HEK293 (cell line): ENCODE measurements around the gene R3HDM4.
A peak's percentile ranks its signal among the peaks of the same experiment; 100 is the strongest.

Experiments used
- AEBP2 ChIP-seq: fragments of 450-650 bp; formaldehyde crosslinking; IDR thresholded peaks from 2 replicates; pipeline ENCODE4 v1.5.1; 2016; ENCODE audit warnings: missing biosample characterization, missing genetic modification characterization, borderline replicate concordance
- ATF2 ChIP-seq: fragments of 450-650 bp; formaldehyde crosslinking; IDR thresholded peaks from 2 replicates; pipeline ENCODE4 v1.5.1; 2016; ENCODE audit warnings: missing biosample characterization, missing genetic modification characterization, low read depth
- KLF7 ChIP-seq: fragments of 450-650 bp; formaldehyde crosslinking; IDR thresholded peaks from 2 replicates; pipeline ENCODE4 v1.5.1; 2016; ENCODE audit warnings: missing biosample characterization, missing genetic modification characterization, borderline replicate concordance
- MEIS1 ChIP-seq: sonication (generic); formaldehyde crosslinking; IDR thresholded peaks from 2 replicates; pipeline ENCODE4 v1.8.1; 2022; ENCODE audit warnings: missing genetic modification reagents, mild to moderate bottlenecking, borderline replicate concordance
- PATZ1 ChIP-seq: fragments of 450-650 bp; formaldehyde crosslinking; IDR thresholded peaks from 2 replicates; pipeline ENCODE4 v1.5.1; 2016; ENCODE audit warnings: missing biosample characterization, missing genetic modification characterization
- SCRT1 ChIP-seq: fragments of 450-650 bp; formaldehyde crosslinking; IDR thresholded peaks from 2 replicates; pipeline ENCODE4 v1.5.1; 2016; ENCODE audit warnings: missing biosample characterization, missing genetic modification characterization, borderline replicate concordance
- TRIM28 ChIP-seq: IDR thresholded peaks from 2 replicates; pipeline ENCODE4 v1.6.1; 2011; ENCODE audit warnings: low read length, control low read depth, borderline replicate concordance
- YY2 ChIP-seq: fragments of 450-650 bp; formaldehyde crosslinking; IDR thresholded peaks from 2 replicates; pipeline ENCODE4 v1.5.1; 2016; ENCODE audit warnings: missing biosample characterization, missing genetic modification characterization
- ZBTB17 ChIP-seq: fragments of 450-650 bp; formaldehyde crosslinking; IDR thresholded peaks from 2 replicates; pipeline ENCODE4 v1.5.1; 2016; ENCODE audit warnings: missing biosample characterization, missing genetic modification characterization
- ZBTB21 ChIP-seq: fragments of 450-650 bp; formaldehyde crosslinking; IDR thresholded peaks from 2 replicates; pipeline ENCODE4 v1.5.1; 2017; ENCODE audit warnings: missing biosample characterization, missing genetic modification characterization
- ZBTB7A ChIP-seq: fragments of 450-650 bp; formaldehyde crosslinking; IDR thresholded peaks from 2 replicates; pipeline ENCODE4 v1.5.1; 2016; ENCODE audit warnings: low read depth, missing biosample characterization, missing genetic modification characterization
- ZIC2 ChIP-seq: fragments of 450-650 bp; formaldehyde crosslinking; IDR thresholded peaks from 2 replicates; pipeline ENCODE4 v1.5.1; 2016; ENCODE audit warnings: missing biosample characterization, missing genetic modification characterization
- ZNF133 ChIP-seq: fragments of 450-650 bp; formaldehyde crosslinking; IDR thresholded peaks from 2 replicates; pipeline ENCODE4 v1.5.1; 2016; ENCODE audit warnings: missing biosample characterization, missing genetic modification characterization
- ZNF155 ChIP-seq: fragments of 450-650 bp; formaldehyde crosslinking; IDR thresholded peaks from 2 replicates; pipeline ENCODE4 v1.5.1; 2016; ENCODE audit warnings: missing biosample characterization, missing genetic modification characterization
- ZNF174 ChIP-seq: fragments of 450-650 bp; formaldehyde crosslinking; IDR thresholded peaks from 2 replicates; pipeline ENCODE4 v1.5.0; 2017; ENCODE audit warnings: missing biosample characterization, mild to moderate bottlenecking, missing genetic modification characterization
- ZNF2 ChIP-seq: fragments of 450-650 bp; formaldehyde crosslinking; IDR thresholded peaks from 2 replicates; pipeline ENCODE4 v1.5.1; 2016; ENCODE audit warnings: missing biosample characterization, missing genetic modification characterization
- ZNF248 ChIP-seq: fragments of 450-650 bp; formaldehyde crosslinking; IDR thresholded peaks from 2 replicates; pipeline ENCODE4 v1.5.1; 2017; ENCODE audit warnings: missing biosample characterization, missing genetic modification characterization
- ZNF354C ChIP-seq: fragments of 450-650 bp; formaldehyde crosslinking; IDR thresholded peaks from 2 replicates; pipeline ENCODE4 v1.5.1; 2016; ENCODE audit warnings: missing biosample characterization, missing genetic modification characterization, low read depth, borderline replicate concordance
- ZNF394 ChIP-seq: fragments of 450-650 bp; formaldehyde crosslinking; IDR thresholded peaks from 2 replicates; pipeline ENCODE4 v1.5.1; 2016; ENCODE audit warnings: missing biosample characterization, missing genetic modification characterization, mild to moderate bottlenecking, moderate library complexity, borderline replicate concordance
- ZNF404 ChIP-seq: fragments of 450-650 bp; formaldehyde crosslinking; IDR thresholded peaks from 2 replicates; pipeline ENCODE4 v1.5.1; 2017; ENCODE audit warnings: missing biosample characterization, missing genetic modification characterization
- ZNF423 ChIP-seq: fragments of 450-650 bp; formaldehyde crosslinking; IDR thresholded peaks from 2 replicates; pipeline ENCODE4 v1.5.1; 2016; ENCODE audit warnings: missing biosample characterization, missing genetic modification characterization
- ZNF449 ChIP-seq: fragments of 450-650 bp; formaldehyde crosslinking; IDR thresholded peaks from 2 replicates; pipeline ENCODE4 v1.5.1; 2017; ENCODE audit warnings: missing biosample characterization, mild to moderate bottlenecking, missing genetic modification characterization, moderate library complexity
- ZNF48 ChIP-seq: fragments of 450-650 bp; formaldehyde crosslinking; IDR thresholded peaks from 2 replicates; pipeline ENCODE4 v1.5.1; 2016; ENCODE audit warnings: missing biosample characterization, missing genetic modification characterization
- ZNF530 ChIP-seq: fragments of 450-650 bp; formaldehyde crosslinking; IDR thresholded peaks from 2 replicates; pipeline ENCODE4 v1.5.1; 2016; ENCODE audit warnings: low read depth, missing biosample characterization, missing genetic modification characterization
- ZNF596 ChIP-seq: fragments of 450-650 bp; IDR thresholded peaks from 2 replicates; pipeline ENCODE4 v1.5.0; 2018; ENCODE audit warnings: missing biosample characterization, mild to moderate bottlenecking, missing genetic modification characterization, moderate library complexity
- ZNF600 ChIP-seq: fragments of 450-650 bp; formaldehyde crosslinking; IDR thresholded peaks from 2 replicates; pipeline ENCODE4 v1.5.1; 2016; ENCODE audit warnings: missing biosample characterization, missing genetic modification characterization
- ZNF624 ChIP-seq: fragments of 450-650 bp; formaldehyde crosslinking; IDR thresholded peaks from 2 replicates; pipeline ENCODE4 v1.5.1; 2017; ENCODE audit warnings: missing biosample characterization, missing genetic modification characterization
- ZNF645 ChIP-seq: fragments of 450-650 bp; formaldehyde crosslinking; IDR thresholded peaks from 2 replicates; pipeline ENCODE4; 2016; ENCODE audit warnings: missing biosample characterization, missing genetic modification characterization
- ZNF707 ChIP-seq: fragments of 450-650 bp; formaldehyde crosslinking; IDR thresholded peaks from 2 replicates; pipeline ENCODE4 v1.5.1; 2016; ENCODE audit warnings: missing biosample characterization, missing genetic modification characterization
- ZNF776 ChIP-seq: fragments of 450-650 bp; formaldehyde crosslinking; IDR thresholded peaks from 2 replicates; pipeline ENCODE4 v1.5.0; 2017; ENCODE audit warnings: missing biosample characterization, missing genetic modification characterization, borderline replicate concordance
- ZSCAN5A ChIP-seq: fragments of 450-650 bp; formaldehyde crosslinking; IDR thresholded peaks from 2 replicates; pipeline ENCODE4 v1.5.1; 2016; ENCODE audit warnings: missing biosample characterization, missing genetic modification characterization

Gene R3HDM4

GRCh38 chr19:867301-867793 is 45.7 kb downstream of the R3HDM4 start (continued):
- no peak for TF ChIP-seq ZNF707 (tag by site-specific recombination)
- TF ChIP-seq ZNF248 (tag by site-specific recombination): no peak
- TF ChIP-seq ZNF133 (tag by site-specific recombination): no peak
- TF ChIP-seq ZNF394 (tag by site-specific recombination): no peak; the same call in 1 of the 2 replicates
- no peak for TF ChIP-seq ZNF48 (tag by site-specific recombination)
- no peak for TF ChIP-seq YY2 (tag by site-specific recombination)
- TF ChIP-seq ZIC2 (tag by site-specific recombination): peak; percentile 100
- no peak for TF ChIP-seq KLF7 (tag by site-specific recombination)
- TF ChIP-seq ATF2 (tag by site-specific recombination): no peak
- no peak for TF ChIP-seq ZNF596 (tag by site-specific recombination)
- peak; percentile 74; the same call in 1 of the 2 replicates for TF ChIP-seq ZNF600 (tag by site-specific recombination)
- no peak for TF ChIP-seq ZNF174 (tag by site-specific recombination)
- peak; percentile 73 for TF ChIP-seq PATZ1
- no peak for TF ChIP-seq ZNF624
- no peak for TF ChIP-seq ZNF2 (tag by site-specific recombination)
- no peak for TF ChIP-seq MEIS1 (CRISPR knock-in tag)
- TF ChIP-seq ZNF449 (tag by site-specific recombination): no peak
- TF ChIP-seq ZSCAN5A: no peak
- TF ChIP-seq ZNF155 (tag by site-specific recombination): no peak
- TF ChIP-seq ZBTB21 (tag by site-specific recombination): no peak
- no peak for TF ChIP-seq TRIM28
- TF ChIP-seq ZBTB17 (tag by site-specific recombination): no peak
- no peak for TF ChIP-seq SCRT1 (tag by site-specific recombination)
- TF ChIP-seq ZNF645: no peak
- no peak for TF ChIP-seq ZNF354C (tag by site-specific recombination)
- TF ChIP-seq ZBTB7A (tag by site-specific recombination): 0 out of 2 replicates have a peak, but pooled peaks have one; percentile 58
- no peak for TF ChIP-seq ZNF404 (tag by site-specific recombination)
- no peak for TF ChIP-seq AEBP2 (tag by site-specific recombination)
- TF ChIP-seq ZNF530: no peak
- no peak for TF ChIP-seq ZNF776
- TF ChIP-seq ZNF423: peak; percentile 79; the same call in 1 of the 2 replicates
